UCSD-AML1 (cell line): Measurements from ENCODE around the gene HSDL1.

ENCODE experiments used
- DNase-seq: peaks from one replicate; lab custom pipeline; 2025; ENCODE audit not compliant: unreplicated experiment; lab: John Stamatoyannopoulos, UW

The HSDL1 gene

GRCh38 chr16:84084570-84085270, 60.3 kb downstream of the HSDL1 start:
- peak; percentile 43 for DNase-seq

DNA sequence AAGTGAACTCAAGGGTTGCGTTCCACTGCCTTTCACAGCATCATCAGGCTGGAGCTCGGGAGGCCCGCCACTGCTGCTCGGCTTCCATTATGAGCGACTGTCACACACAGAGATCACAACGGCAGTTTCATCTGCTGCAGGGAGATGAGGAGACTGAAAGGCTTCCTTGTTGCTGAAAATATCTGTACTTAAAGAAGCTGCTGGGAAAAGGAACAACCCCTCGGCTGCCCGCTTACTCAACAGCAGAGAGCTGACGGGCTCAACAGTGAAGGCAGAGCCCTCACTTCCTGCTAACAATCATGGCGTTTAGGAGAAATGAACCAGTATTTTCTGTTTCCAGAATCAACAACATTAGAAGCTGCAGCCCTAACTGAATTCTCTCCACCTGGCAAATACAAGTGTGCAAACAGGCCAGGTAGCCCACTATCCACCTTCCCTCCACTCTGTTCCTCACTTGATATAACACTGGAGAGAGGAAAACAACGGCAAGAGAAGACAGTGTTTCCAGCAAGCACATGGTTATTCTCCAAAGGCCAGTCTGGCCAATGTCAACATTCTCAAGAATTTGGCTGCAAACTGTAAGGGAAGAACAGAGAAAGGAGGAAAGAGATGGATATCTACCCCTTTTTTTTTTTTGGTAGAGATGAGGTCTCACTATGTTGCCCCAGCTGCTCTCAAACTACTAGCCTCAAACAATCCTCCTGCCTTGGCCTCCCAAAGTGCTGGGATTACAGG, 62.0 kb downstream of the HSDL1 start:
- DNase-seq = no peak

- no peak for DNase-seq
Measured at GRCh38 chr16:84082110-84082509, 62.9 kb downstream of the HSDL1 start.

- no peak for DNase-seq
Measured at GRCh38 chr16:84081446-84081989, 63.5 kb downstream of the HSDL1 start.

- DNase-seq = no peak
Measured at GRCh38 chr16:84080813-84081212, 64.2 kb downstream of the HSDL1 start.

GRCh38 chr16:84080378-84080777, 64.6 kb downstream of the HSDL1 start:
- no peak for DNase-seq

GRCh38 chr16:84079664-84080063, 65.3 kb downstream of the HSDL1 start:
- DNase-seq = no peak

DNA sequence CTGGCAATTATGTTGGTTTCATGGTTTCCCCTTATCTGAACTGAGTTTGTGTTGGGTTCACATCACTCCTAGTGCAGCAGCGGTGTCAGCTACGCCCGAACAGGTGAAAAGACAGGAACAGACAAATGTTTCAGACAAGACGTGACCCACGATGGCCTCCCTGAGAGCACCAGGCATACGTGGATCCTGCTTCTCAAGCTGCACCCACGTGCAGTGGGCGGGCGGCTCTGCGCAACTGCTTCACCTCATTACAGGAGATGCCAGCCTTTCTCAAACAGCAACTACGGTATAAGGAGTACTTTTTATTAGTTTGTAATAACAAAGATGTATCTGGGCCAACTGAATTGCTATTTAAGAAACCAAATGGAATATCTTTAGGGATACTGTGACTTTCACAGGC, 69.6 kb downstream of the HSDL1 start:
- DNase-seq = no peak

DNA sequence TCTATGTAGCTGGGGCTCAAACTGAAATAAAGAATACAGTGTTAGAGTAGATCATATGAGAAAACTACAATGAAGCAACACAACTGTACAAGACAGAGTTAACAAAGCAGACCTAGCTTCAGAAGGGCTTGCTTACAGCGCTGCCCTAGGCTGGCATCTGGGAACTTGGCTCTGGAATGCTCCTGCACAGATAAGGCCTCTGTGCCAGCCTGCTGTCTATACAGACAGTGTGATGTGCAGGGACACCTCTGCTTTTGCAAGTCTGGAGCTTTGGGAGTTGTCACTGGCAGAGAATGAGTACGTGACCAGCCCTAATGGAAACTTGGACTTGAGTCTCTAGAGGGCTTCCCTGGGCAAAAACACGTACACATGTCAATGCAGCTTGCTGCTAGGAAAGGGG, 70.3 kb downstream of the HSDL1 start:
- no peak for DNase-seq
